Measurements from ENCODE around the gene KRT36.

DNA sequence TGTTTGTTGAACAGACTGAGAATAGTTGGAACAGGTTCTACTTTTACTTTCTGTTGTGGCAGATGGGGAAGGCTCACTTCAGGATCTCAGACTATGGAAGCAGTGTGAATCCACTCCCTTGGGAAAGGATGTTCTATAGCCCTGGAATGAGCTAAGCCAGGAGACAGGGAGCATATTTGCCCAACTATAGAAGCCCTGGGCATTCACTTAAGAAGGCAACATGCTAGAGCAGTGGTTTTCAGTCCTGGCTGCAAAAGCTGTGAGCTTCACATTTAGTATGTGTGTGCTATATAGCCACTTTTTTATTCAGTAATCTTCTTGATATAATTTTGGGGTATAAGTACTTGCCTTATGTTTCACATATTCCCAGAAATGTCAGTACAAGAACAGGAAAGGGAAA, 21.4 kb downstream of the KRT36 start:
- TF ChIP-seq, protein P1, sequence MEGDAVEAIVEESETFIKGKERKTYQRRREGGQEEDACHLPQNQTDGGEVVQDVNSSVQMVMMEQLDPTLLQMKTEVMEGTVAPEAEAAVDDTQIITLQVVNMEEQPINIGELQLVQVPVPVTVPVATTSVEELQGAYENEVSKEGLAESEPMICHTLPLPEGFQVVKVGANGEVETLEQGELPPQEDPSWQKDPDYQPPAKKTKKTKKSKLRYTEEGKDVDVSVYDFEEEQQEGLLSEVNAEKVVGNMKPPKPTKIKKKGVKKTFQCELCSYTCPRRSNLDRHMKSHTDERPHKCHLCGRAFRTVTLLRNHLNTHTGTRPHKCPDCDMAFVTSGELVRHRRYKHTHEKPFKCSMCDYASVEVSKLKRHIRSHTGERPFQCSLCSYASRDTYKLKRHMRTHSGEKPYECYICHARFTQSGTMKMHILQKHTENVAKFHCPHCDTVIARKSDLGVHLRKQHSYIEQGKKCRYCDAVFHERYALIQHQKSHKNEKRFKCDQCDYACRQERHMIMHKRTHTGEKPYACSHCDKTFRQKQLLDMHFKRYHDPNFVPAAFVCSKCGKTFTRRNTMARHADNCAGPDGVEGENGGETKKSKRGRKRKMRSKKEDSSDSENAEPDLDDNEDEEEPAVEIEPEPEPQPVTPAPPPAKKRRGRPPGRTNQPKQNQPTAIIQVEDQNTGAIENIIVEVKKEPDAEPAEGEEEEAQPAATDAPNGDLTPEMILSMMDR (IDR thresholded peaks at IDR 0.05) = no peak
- TF ChIP-seq POLR2A (IDR thresholded peaks at IDR 0.05) = no peak
